ENCODE data around the gene RBBP5.

The RBBP5 gene

DNA sequence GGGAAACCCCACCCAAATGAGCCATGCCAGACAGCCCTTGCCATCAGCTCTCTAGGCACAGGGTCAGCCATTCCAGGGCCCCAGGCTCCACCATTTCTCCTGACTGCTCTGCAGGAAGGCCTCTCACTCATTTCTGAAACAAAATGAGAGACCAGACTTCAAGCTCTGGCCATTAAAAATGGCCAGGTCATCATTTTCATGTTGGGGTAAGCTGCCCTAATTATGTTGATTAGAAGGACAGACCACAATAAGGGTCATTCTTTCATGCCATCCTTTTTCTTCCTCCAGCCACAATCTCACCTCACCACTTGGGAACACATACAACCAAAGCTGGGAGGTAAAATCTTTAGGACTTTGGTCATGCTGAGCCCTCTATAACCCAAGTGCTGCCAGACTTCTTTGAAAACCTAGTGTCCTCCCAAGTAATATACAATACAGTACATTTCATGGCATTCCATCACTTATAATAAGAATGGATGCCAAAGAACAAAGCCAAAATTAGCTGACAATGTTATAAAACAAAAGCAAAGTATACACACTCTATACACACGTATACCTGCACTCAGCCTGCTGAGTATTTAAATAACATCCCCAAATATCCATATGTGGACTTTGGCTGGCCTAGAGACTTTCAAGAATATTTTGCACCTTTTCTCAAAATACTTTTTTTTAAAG lies 22.4 kb upstream of the RBBP5 start:
- no peak for DNase-seq (ENCODE audit: low spot score)
- TF ChIP-seq, protein P1, sequence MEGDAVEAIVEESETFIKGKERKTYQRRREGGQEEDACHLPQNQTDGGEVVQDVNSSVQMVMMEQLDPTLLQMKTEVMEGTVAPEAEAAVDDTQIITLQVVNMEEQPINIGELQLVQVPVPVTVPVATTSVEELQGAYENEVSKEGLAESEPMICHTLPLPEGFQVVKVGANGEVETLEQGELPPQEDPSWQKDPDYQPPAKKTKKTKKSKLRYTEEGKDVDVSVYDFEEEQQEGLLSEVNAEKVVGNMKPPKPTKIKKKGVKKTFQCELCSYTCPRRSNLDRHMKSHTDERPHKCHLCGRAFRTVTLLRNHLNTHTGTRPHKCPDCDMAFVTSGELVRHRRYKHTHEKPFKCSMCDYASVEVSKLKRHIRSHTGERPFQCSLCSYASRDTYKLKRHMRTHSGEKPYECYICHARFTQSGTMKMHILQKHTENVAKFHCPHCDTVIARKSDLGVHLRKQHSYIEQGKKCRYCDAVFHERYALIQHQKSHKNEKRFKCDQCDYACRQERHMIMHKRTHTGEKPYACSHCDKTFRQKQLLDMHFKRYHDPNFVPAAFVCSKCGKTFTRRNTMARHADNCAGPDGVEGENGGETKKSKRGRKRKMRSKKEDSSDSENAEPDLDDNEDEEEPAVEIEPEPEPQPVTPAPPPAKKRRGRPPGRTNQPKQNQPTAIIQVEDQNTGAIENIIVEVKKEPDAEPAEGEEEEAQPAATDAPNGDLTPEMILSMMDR (IDR thresholded peaks at IDR 0.05; ENCODE audit: extremely low read depth, missing control alignments): no peak

DNA sequence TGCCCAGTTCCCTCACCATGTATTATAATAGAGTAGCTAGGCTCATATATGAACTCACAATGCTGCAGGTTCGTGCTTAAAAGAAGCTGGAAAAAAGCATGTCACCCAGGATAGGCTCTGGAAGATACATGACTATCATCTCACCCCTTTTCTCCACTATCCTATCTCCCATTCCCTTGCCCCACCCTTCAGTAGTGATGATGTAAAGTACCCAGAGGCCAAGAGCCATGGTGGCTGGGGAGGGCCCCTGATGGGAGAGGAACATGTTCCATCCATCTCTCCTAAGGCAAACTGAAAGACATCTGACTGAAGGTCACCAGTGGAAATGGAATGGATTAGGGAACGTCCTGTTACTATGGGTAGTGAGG lies 20.3 kb upstream of the RBBP5 start:
- no peak for DNase-seq (ENCODE audit: low spot score)

DNA sequence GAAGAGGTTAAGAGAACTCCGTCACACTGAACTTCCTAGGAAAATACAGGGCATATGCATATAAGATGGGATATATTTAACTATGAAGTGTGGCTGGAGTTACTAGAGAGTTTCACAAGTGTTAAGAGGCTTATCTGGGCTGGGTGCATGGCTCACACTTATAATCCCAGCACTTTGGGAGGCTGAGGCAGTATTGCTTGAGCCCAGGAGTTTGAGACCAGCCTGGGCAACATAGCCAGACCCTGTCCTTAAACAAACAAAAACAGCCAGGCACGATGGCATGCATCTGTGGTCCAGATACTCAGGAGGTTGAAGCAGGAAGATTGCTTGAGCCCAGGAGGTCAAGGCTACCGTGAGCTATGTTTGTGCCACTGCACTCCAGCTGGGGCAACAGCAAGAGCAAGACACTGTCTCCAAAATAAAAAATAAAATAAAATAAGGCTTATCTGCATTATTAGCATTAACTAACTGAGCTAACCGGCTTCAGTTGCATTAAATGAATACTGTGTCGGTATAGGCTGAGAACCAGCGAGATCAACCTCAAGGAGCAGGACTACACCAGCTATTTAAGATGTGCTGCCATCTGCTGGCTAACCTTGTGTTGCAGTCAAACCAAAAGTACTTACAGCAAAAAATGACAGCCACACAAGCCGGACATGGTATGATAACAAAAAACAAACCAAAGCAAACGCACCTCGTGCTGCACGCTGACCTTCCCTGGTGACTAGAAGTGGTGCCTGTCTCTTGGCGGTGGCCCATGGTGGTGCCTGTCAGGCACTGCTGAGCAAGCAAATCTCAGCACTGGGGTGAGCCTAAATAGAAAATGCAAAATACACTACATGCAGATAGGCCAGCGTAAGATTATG lies 19.7 kb upstream of the RBBP5 start:
- TF ChIP-seq, protein P1 (IDR thresholded peaks at IDR 0.05; ENCODE audit: extremely low read depth, missing control alignments): peak; percentile 57
- peak; percentile 73 for DNase-seq (ENCODE audit: low spot score)

More for the DNA sequence above, 20.3 kb upstream of the RBBP5 start:
- TF ChIP-seq, protein P1 (IDR thresholded peaks at IDR 0.05; ENCODE audit: extremely low read depth, missing control alignments): no peak

DNA sequence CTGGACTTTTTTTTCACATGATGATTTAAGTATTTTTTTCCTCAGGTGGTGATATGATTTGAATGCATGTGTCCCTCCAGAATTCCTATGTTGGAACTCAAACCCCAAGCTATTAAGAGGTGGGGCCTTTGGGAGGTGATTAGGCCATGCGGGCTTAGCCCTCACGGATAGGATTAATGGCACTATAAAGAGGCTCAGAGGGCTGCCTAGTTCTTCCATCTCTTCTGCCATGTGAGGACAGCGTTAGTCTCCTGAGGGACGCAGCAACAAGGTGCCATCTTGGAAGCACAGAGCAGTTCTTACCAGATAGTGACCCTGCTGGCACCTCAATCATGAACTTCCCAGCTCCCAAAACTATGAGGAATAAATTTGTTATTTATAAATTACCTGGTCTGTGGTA lies 18.3 kb upstream of the RBBP5 start:
- no peak for DNase-seq (ENCODE audit: low spot score)
- TF ChIP-seq, protein P1 (IDR thresholded peaks at IDR 0.05; ENCODE audit: extremely low read depth, missing control alignments): no peak

DNA sequence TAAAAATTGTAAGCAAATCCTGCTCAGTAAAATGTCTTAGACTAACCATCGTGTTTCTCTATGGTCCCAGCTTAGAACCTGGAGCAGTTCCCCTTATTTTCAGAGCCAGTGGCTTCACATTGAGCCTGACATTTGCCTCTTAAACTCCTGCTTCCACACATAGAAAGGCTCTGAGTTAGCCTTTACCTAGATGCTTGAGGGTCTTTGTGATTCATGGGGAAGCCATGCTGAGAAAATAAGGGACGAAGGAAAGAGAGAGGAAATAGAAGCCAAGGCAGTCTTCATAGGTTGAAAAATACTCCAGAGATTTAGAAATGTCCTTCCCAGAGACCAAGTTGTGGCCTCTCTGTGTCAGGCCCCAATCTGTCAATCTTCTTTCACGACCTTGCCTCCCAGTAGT lies 16.1 kb upstream of the RBBP5 start:
- TF ChIP-seq, protein P1 (IDR thresholded peaks at IDR 0.05; ENCODE audit: extremely low read depth, missing control alignments): no peak
- no peak for DNase-seq (ENCODE audit: low spot score)

DNA sequence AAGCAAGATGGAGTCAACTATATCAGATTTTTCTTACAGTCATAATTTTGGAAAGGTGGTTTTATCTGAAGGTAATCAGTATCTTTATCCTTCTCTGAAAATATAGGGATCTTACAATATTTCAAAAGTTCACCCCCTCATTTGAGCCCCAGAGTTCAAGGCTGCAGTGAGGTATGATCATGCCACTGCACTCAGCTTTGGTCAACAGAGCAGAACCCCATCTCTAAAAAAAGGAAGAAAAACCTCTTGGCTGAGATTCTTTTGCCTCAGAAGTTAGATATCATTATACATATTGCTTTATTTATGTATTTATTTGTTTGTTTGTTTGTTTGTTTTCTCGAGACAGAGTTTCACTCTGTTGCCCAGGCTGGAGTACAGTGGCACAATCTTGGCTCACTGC lies 11.5 kb upstream of the RBBP5 start:
- DNase-seq (ENCODE audit: low spot score): no peak
- TF ChIP-seq, protein P1 (IDR thresholded peaks at IDR 0.05; ENCODE audit: extremely low read depth, missing control alignments): no peak

DNA sequence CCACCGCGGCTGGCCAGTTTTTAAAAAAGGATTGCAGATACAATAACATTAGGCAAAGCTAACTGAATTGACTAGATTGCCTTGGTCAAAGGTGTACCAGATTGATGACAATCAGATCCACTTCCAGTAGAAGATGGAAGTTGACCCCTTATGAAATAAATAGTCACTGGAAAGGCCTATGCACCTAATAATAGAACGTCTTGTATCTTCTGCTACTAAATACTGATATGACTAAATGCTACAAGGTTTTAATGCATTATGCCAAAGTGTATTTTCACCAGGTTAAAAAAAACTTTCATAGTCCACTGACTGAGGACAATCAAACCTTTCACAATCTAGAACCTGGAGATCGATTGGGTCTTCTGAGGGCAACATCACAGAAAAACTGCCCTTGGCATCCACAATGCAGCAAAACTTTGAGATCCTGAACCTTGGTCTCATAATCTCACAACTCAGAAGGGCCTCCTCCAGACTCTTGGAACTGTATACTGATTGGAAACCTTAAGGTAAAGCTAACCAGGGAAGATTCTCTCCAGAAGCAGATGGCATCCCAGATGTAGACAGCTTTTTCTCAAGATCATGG lies 7.8 kb upstream of the RBBP5 start:
- no peak for DNase-seq (ENCODE audit: low spot score)
- TF ChIP-seq, protein P1 (IDR thresholded peaks at IDR 0.05; ENCODE audit: extremely low read depth, missing control alignments): no peak
